ENCODE data around the gene ACER1.
"Not testable (repeated sequence)": the region's sequence is repeated elsewhere in the genome, so short reads cannot be mapped to it uniquely, and the experiment has no call there.

Gene ACER1

GRCh38 chr19:6333439-6333838, at the start of gene ACER1:
TSS of gene ACER1 (minus strand) at chr19:6333612. CDS start at chr19:6333551, 61 bp downstream.
- DNase-seq: no peak

GRCh38 chr19:6383188-6383587, 49.8 kb upstream of the ACER1 start:
- no peak for DNase-seq

- DNase-seq: no peak
These were observed 47.8 kb upstream of the ACER1 start for GRCh38 chr19:6381030-6381750.

- no peak for DNase-seq
These were observed 46.3 kb upstream of the ACER1 start for GRCh38 chr19:6379744-6380143.

- DNase-seq: no peak
These were observed 45.1 kb upstream of the ACER1 start for GRCh38 chr19:6378486-6378885.

GRCh38 chr19:6378041-6378440, 44.6 kb upstream of the ACER1 start:
- DNase-seq: no peak

GRCh38 chr19:6376512-6377190, 43.2 kb upstream of the ACER1 start:
- no peak for DNase-seq

- no peak for DNase-seq
These were observed 42.1 kb upstream of the ACER1 start, which contains the start of gene PSPN for GRCh38 chr19:6375411-6376010. TSS of gene PSPN (minus strand) at chr19:6375933. CDS start at chr19:6375849, 84 bp downstream.

GRCh38 chr19:6374711-6375410, 41.4 kb upstream of the ACER1 start:
- DNase-seq: no peak

GRCh38 chr19:6374161-6374709, 40.8 kb upstream of the ACER1 start:
- no peak for DNase-seq

- DNase-seq: no peak
These were observed 40.3 kb upstream of the ACER1 start for GRCh38 chr19:6373813-6374108.

- peak; percentile 88 for DNase-seq
These were observed 39.8 kb upstream of the ACER1 start for GRCh38 chr19:6373096-6373812.

- peak; percentile 99 for DNase-seq
These were observed 39.2 kb upstream of the ACER1 start, which contains the start of gene ALKBH7 for GRCh38 chr19:6372594-6373095. TSS of gene ALKBH7 (plus strand) at chr19:6372794. CDS start at chr19:6372821, 27 bp downstream.

GRCh38 chr19:6364353-6364752, 30.9 kb upstream of the ACER1 start:
- no peak for DNase-seq

GRCh38 chr19:6362351-6362801, 29.0 kb upstream of the ACER1 start:
- no peak for DNase-seq

GRCh38 chr19:6362027-6362350, 28.6 kb upstream of the ACER1 start:
- no peak for DNase-seq

GRCh38 chr19:6360857-6361216, 27.4 kb upstream of the ACER1 start:
- not testable (repeated sequence) for DNase-seq

- DNase-seq: not testable (repeated sequence)
These were observed 27.0 kb upstream of the ACER1 start for GRCh38 chr19:6360445-6360844.

- no peak for DNase-seq
These were observed 26.3 kb upstream of the ACER1 start for GRCh38 chr19:6359568-6360341.

- DNase-seq: no peak
These were observed 24.6 kb upstream of the ACER1 start for GRCh38 chr19:6358003-6358402.

- no peak for DNase-seq
These were observed 23.8 kb upstream of the ACER1 start for GRCh38 chr19:6357174-6357573.
